Epidermal melanocyte (primary cell): ENCODE data around the gene SLC15A1.
A peak's percentile ranks its signal among the peaks of the same experiment; 100 is the strongest.
"Not testable (repeated sequence)": the region's sequence is repeated elsewhere in the genome, so short reads cannot be mapped to it uniquely, and the experiment has no call there.

Source experiments
- DNase-seq: peaks from one replicate; pipeline ENCODE4 v3.0.0; 2011; ENCODE audit warnings: low spot score; ENCODE audit not compliant: insufficient read length

The SLC15A1 gene

GRCh38 chr13:98658131-98658530 is 94.3 kb downstream of the SLC15A1 start:
- DNase-seq = no peak

DNA sequence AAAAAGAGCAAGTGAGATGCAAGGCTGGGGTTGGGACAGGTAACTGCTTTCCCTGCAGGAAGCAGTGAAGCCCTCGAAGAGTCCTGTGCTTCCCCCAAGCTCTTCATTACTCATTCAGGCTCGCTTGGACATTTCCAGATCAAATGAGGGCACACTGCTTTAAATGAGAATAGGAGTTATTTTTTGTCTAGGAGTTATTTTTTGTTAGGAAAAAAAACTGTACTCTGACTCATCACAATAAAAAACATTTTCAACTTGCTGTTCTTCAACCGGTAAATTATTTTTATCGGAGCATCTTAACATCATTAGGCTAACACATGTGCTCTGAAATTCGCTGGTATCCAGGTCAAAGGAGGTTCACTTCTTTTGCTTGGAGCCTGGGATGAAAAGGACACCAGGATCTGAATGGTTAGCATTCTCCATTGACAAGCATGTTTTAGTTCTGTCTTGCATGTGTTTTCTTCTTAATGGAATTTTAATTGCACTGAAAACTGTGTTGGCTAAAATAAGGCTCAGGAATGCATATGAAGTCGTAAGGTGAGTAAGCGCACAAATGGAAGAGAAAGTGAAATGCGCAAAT is 94.9 kb downstream of the SLC15A1 start:
- no peak for DNase-seq

- DNase-seq = no peak
These were observed 96.2 kb downstream of the SLC15A1 start for GRCh38 chr13:98656223-98656622.

DNA sequence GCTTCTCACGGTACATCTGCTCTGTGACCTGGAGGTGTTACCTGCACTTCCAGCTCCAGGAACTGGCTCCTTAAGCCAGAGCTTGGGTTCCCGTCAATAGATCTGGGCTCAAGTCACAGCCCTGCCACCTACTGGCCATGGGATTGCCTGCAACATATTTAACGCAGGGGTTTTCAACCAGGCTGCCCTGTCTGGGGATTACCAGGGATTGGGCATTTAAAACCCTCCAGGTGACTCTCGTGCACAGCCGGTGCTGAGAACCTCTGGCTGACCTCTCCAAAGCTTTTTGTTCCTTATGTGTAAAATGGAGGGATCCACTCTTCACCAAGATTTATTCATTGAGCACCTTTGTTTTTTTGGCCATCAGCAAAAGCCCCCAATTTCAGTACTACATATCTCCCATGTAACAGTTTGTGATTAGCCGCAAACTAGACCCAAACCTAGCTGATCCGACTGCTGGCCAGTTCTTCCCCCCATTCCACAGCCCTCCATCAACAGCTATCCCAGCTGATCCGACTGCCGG is 98.9 kb downstream of the SLC15A1 start:
- DNase-seq = peak; percentile 88

DNA sequence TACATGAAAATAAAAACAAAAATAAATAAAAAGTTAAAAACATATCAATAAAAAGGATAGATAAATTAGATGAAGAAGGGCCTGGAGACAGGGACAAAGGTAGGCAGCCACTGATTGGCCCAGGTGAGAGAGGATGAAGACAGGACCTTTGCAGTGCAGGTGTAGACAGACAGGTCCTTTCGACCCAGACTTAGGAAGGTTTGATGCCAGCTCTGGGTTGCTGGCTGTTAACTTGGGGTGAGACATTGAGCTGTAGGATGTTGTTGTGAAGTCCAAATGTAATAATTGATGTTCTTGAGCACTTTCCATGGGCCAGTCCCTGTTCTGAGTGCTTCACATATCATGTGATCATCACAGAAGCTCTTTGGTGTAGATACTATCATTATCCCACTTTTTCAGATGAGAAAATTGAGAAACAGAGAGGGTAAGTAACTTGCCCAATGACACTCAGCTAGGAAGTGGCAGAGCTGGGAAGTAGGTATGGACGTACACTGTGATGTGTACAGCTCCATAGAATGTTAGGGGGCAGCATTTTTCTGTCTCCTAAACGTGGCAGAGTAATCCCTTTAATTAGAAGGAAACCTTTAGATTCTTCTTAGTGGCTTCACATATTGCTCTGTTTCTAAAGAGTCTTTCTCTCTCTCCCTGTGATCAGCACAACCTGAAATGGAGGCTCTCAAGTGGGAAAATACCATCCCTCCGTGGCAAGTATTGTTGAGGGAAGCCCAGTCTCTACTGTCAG is 99.6 kb downstream of the SLC15A1 start:
- DNase-seq = no peak

- DNase-seq = no peak
These were observed 100.2 kb downstream of the SLC15A1 start for GRCh38 chr13:98652276-98652675.

GRCh38 chr13:98651744-98652143 is 100.7 kb downstream of the SLC15A1 start:
- peak; percentile 55 for DNase-seq

GRCh38 chr13:98650396-98651107 is 101.9 kb downstream of the SLC15A1 start:
- no peak for DNase-seq

GRCh38 chr13:98649861-98650260 is 102.6 kb downstream of the SLC15A1 start:
- DNase-seq = no peak

DNA sequence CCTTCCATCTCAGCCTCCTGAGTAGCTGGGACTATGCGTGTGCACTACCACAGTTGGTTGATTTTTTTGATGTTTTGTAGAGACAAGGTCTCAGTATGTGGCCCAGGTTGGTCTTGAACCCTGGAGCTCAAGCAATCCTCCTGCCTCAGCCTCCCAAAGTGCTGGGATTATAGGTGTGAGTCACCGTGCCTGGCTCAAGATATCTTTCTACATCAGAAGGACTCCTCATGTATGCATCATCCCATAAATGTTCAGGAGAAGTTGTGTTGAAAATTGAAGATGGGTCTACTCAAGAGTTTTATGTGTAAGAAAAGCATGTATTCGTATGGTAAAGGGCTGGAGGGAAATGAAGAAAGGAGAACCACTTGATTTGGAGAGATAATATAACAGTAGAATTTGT is 103.8 kb downstream of the SLC15A1 start:
- DNase-seq = no peak

DNA sequence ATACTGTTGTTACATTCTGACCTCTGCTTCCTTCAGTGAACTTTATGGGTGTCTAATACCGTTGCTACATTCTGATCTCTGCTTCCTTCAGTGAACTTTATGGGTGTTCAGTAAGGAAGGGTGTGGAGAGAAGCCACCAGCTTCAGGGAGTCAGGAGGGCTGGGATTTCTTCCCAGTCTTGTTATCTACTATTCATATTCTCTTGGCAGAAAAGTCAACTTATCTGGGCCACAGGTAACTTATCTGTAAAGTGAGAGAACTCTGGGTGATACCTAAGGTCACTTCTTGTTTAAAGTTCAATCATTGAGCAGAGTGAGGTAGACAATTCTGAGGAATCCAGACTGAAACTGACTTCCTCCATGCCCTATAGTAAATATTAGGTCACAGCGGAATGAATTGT is 104.3 kb downstream of the SLC15A1 start:
- DNase-seq = no peak

DNA sequence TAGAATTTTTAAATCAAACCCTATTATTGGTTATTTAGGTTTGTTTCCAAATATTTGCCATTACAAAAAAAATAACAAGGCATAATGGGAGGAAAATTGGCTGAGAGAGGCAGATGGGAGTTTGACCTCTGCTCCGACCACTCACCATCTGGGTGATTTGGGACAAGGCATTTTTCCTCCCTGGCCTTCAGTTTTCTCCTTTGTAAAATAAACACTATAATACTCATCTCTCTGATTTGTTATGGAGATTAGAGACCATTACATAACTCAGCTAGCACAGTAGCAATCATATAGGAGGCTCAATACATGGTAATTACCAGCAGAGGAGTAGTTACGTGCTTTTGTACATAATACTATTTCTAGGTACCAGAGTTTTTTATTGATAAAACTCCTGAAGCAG is 105.4 kb downstream of the SLC15A1 start:
- no peak for DNase-seq

DNA sequence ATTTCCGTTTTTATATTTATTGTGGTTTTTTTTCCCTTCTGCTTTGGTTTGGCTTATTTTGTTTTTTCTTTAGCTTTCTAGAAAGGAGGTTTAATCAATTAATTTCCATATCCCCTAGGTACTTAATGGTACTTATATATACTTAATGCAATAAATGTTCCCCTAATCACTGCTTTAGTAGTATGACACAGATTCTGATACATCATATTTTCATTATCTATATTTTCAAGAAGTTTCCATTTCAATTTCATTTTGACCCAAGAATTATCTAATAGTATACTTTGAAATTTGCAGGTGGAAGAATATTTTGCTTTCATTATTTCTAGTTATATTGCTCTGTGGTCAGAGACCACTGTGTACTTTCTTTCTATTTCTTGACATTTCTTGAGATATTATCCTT is 109.0 kb downstream of the SLC15A1 start:
- DNase-seq = no peak

DNA sequence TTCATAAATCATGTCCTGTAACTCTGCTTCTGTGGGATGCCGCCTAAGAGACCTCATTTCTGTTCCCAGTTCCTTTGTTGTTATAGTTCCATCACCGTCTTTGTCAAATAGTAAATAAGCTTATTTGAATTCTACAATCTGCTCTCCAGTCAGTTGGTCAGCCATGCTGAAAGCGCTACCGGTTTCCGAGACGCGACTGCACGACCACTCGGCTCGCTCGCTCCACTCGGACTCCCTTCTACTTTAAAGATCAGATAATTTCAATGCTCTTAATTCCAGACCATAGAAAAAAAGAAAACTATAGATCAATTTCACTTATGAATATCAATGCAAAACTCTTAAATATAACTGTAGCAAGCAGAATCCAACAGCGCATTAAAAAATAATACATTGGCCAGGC is 111.4 kb downstream of the SLC15A1 start:
- DNase-seq = no peak

DNA sequence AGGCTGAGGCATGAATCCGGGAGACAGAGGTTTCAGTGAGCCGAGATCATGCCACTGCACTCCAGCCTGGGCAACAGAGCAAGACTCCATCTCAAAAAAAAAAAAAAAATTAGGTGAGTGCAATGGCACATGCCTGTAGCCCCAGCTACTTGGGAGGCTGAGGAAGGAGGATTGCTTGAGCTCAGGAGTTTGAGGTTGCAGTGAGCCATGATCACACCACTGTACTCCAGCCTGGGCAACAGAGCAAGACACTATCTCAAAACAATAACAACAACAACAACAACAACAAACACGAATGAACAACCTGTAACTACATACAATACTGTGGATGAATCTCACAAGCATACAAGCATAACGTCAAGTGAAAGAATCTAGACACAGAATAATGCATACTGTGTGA is 112.7 kb downstream of the SLC15A1 start:
- not testable (repeated sequence) for DNase-seq

- not testable (repeated sequence) for DNase-seq
These were observed 114.1 kb downstream of the SLC15A1 start for GRCh38 chr13:98638352-98638751.
